Measurements from ENCODE around the gene ZSCAN4.

DNA sequence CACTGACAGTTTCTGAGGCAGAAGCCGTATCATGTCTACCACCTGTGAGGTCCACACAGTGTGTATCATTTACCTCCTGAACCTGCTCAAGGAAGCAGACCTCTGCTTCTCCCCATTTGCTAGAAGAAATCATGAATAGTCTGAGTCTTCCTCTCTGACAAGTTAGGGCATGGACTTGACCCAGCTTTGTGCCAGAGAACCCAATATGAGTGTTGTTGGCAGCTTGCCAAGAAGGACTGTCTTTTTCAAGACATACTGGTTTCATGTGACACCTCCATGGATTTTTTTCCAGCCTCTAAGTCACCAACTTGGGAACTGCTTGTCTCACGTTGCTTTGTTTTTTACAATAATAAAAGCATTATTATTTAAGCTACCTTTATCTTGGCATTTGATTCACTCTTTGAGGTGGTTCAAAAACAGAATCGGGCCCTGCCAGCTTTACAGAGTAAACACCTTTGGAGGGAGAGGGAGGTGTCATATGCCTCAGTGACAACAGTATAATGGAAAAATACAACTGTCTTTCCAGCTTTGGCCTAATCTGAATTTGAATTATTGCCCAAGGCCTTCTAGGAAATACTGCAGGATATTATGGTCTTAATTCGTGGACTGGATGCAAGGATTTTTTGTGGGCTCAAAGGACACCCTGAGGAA lies 26.2 kb upstream of the ZSCAN4 start:
- TF ChIP-seq CTCF (IDR thresholded peaks at IDR 0.05; ENCODE audit: low read depth, low read length) (no peak), EZH2phosphoT487 (IDR thresholded peaks at IDR 0.05; ENCODE audit: low read depth) (no peak)

All from OCI-LY3 (cell line).